CD14-positive monocyte (primary cell): ENCODE results near the gene FKBP1A. TPM values are rescaled to one million over a fixed set of nuclear protein-coding genes. Genes with fewer than 3 reads are reported as not detected.

Source experiments
- DNase-seq, 3 donors: peaks; one replicate each; pipeline ENCODE4 v3.0.0-alpha.2; 2011 to 2022
- H2AFZ ChIP-seq: 2 replicates; pipeline ENCODE4 v1.6.0; 2012; ENCODE audit warnings: mild to moderate bottlenecking, low read depth, low read length, inconsistent platforms; ENCODE audit not compliant: insufficient read depth, poor library complexity, severe bottlenecking
- H3K27ac ChIP-seq, 2 donors: 1 replicate in 1 of 2; 2 replicates in 1 of 2; pipeline ENCODE4 v1.5.1; 2012 to 2013; ENCODE audit warnings: low read length in 2 of 2, control low read depth in 1 of 2, inconsistent platforms in 1 of 2, low read depth in 1 of 2, mild to moderate bottlenecking in 1 of 2
- H3K27me3 ChIP-seq, 2 donors: one replicate each; pipeline versions ENCODE4 v1.6.0 to v1.6.1; 2011 to 2013; ENCODE audit warnings: low read length in 2 of 2; ENCODE audit not compliant: control insufficient read depth in 2 of 2, insufficient read depth in 2 of 2
- H3K36me3 ChIP-seq, 2 donors: replicated peaks in 1 of 2; 1 replicate in 1 of 2; 2 replicates in 1 of 2; pipeline versions ENCODE4 v1.5.1 to v1.6.1; 2012 to 2013; ENCODE audit warnings: low read length in 2 of 2, control low read depth in 1 of 2, inconsistent platforms in 1 of 2, mild to moderate bottlenecking in 1 of 2; ENCODE audit not compliant: insufficient read depth in 2 of 2, control insufficient read depth in 1 of 2
- H3K4me1 ChIP-seq, 2 donors: 1 replicate in 1 of 2; 2 replicates in 1 of 2; pipeline versions ENCODE4 v1.5.1 to v1.6.1; 2012 to 2013; ENCODE audit warnings: low read length in 2 of 2, control low read depth in 1 of 2, inconsistent platforms in 1 of 2, mild to moderate bottlenecking in 1 of 2, moderate library complexity in 1 of 2; ENCODE audit not compliant: insufficient read depth in 2 of 2, control insufficient read depth in 1 of 2
- H3K4me2 ChIP-seq: replicated peaks from 2 replicates; pipeline ENCODE3; 2012; ENCODE audit warnings: low read length, moderate library complexity, mild to moderate bottlenecking; ENCODE audit not compliant: poor library complexity, severe bottlenecking; ENCODE audit errors: extremely low read depth
- H3K4me3 ChIP-seq, 3 experiments: fragments of 200-600 bp in 1 of 3; sonication (generic) in 1 of 3; replicated peaks in 1 of 3; 1 replicate in 2 of 3; 2 replicates in 1 of 3; pipeline ENCODE4 v1.5.1; 2011 to 2013; ENCODE audit warnings: low read length in 3 of 3, mild to moderate bottlenecking in 3 of 3, control low read depth in 2 of 3, low read depth in 2 of 3, inconsistent platforms in 1 of 3, moderate library complexity in 1 of 3
- H3K79me2 ChIP-seq: 2 replicates; pipeline ENCODE4 v1.6.0; 2012; ENCODE audit warnings: mild to moderate bottlenecking, control low read depth, inconsistent platforms, low read length, moderate library complexity; ENCODE audit not compliant: insufficient read depth
- H3K9ac ChIP-seq: 2 replicates; pipeline ENCODE4 v1.6.0; 2017; ENCODE audit warnings: low read length, mild to moderate bottlenecking; ENCODE audit not compliant: insufficient read depth, poor library complexity, severe bottlenecking
- H3K9me3 ChIP-seq, 2 donors: replicated peaks in 1 of 2; 1 replicate in 1 of 2; 2 replicates in 1 of 2; pipeline versions ENCODE4 v1.5.1 to v1.6.1; 2012 to 2013; ENCODE audit warnings: low read length in 2 of 2, control low read depth in 1 of 2; ENCODE audit not compliant: control insufficient read depth in 1 of 2, insufficient read depth in 1 of 2
- H4K20me1 ChIP-seq: 2 replicates; pipeline ENCODE4 v1.6.0; 2012; ENCODE audit warnings: mild to moderate bottlenecking, low read length, control low read depth, moderate library complexity; ENCODE audit not compliant: insufficient read depth
- H3K27ac Mint-ChIP-seq, 7 donors: one replicate each; pipeline ENCODE4 v1.8.0; 2020; ENCODE audit warnings: mild to moderate bottlenecking in 7 of 7, mixed read lengths in 7 of 7, moderate library complexity in 6 of 7, inconsistent platforms in 2 of 7
- H3K27me3 Mint-ChIP-seq, 3 donors: one replicate each; pipeline ENCODE4 v1.8.0; 2021 to 2022; ENCODE audit warnings: low read depth in 3 of 3, mild to moderate bottlenecking in 3 of 3, mixed read lengths in 3 of 3, moderate library complexity in 3 of 3, inconsistent platforms in 1 of 3
- H3K36me3 Mint-ChIP-seq, 2 donors: one replicate each; pipeline ENCODE4 v1.8.0; 2020; ENCODE audit warnings: mixed read lengths in 2 of 2, inconsistent platforms in 1 of 2, mild to moderate bottlenecking in 1 of 2
- H3K4me1 Mint-ChIP-seq: one replicate; pipeline ENCODE4 v1.8.0; 2020; ENCODE audit warnings: mild to moderate bottlenecking, mixed read lengths
- H3K4me3 Mint-ChIP-seq, 2 donors: one replicate each; pipeline ENCODE4 v1.8.0; 2020; ENCODE audit warnings: mild to moderate bottlenecking in 2 of 2, mixed read lengths in 2 of 2, moderate library complexity in 1 of 2
- H3K9me3 Mint-ChIP-seq, 7 donors: one replicate each; pipeline ENCODE4 v1.8.0; 2020 to 2022; ENCODE audit warnings: mixed read lengths in 7 of 7, mild to moderate bottlenecking in 6 of 7, moderate library complexity in 6 of 7, inconsistent platforms in 2 of 7
- WGBS: methylation state at CpG from one replicate; pipeline ENCODE4 v1.1.5; 2013; ENCODE audit warnings: missing lambda C conversion rate; ENCODE audit not compliant: insufficient coverage; 5-methylcytosine and 5-hydroxymethylcytosine counted together
- intact Hi-C, 2 donors: fragments of 100-400 bp; cut with micrococcal nuclease; formaldehyde crosslinking; loops; one replicate each; pipeline versions ENCODE4 v1.15.0 to v1.15.1; 2023
- polyA plus RNA-seq, 3 donors: library from polyadenylated mRNA; depleted of rRNA in 1 of 3; unstranded in 2 of 3; stranded (reverse) in 1 of 3; fragments of 300-500 nt in 2 of 3; fragments of >200 nt in 1 of 3; fragmentation: Illumina TruSeq in 2 of 3; gene quantifications; 1 replicate in 2 of 3; 2 replicates in 1 of 3; pipeline ENCODE4 v1.2.3, GENCODE V29; 2012 to 2021
- TF ChIP-seq, protein P1 (sequence below): fragments of 200-600 bp; IDR thresholded peaks from one replicate; pipeline ENCODE4 v1.8.0; 2022; ENCODE audit warnings: antibody characterized with exemption, mild to moderate bottlenecking

Gene FKBP1A
- polyA plus RNA-seq, 3 donors: 155 to 268 (median 194) TPM

DNA sequence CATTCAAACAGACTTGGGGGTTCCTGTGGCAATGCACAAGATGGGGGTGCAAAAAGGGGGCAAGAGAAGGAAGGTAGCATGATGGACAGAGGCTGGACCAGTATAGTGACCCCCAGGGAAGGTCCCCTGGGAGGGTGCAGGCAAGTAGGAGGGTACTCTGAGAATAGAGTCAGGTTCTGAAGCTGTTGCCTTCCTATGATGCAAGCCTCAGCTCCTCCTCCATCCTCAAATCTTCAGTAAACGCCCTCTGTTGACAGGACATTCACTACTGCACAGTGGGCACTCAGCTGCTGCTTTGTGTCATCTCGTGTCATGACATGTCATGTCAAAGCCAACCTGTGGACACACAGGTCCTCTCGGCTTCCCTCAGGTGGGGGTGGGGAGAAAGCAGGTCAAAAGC, 58.1 kb downstream of the FKBP1A start:
- peaks cover 0 to 2% (median 0%) of the 10 kb centered on the region in 7 donors for H3K9me3 Mint-ChIP-seq
- intact Hi-C loops: loop anchor here in 1 of 2 donors (10.0 kb wide), 1 partner anchor 1130 kb away; no protein-coding TSS in a partner anchor
- peaks cover 41% of the 10 kb centered on the region for H4K20me1 ChIP-seq
- H3K4me1 Mint-ChIP-seq: peaks cover 28% of the 10 kb centered on the region
- no peak overlapping the region for H3K4me2 ChIP-seq
- H2AFZ ChIP-seq: no peak overlapping the region
- H3K27me3 Mint-ChIP-seq: peaks cover 0 to 9% (median 6%) of the 10 kb centered on the region in 3 donors
- H3K9me3 ChIP-seq: no peaks in the 10 kb centered on the region
- peak overlapping the region in 5 of 7 donors; percentile 46 to 84 (median 54) for H3K27ac Mint-ChIP-seq
- peaks cover 13% of the 10 kb centered on the region for H3K79me2 ChIP-seq
- peak overlapping the region in 1 of 2 donors; percentile 56 for H3K4me3 Mint-ChIP-seq
- peak; percentile 40 to 42 (median 40) for DNase-seq
- WGBS: 33% methylated on average over 1 of the region's 3 CpGs
- H3K27me3 ChIP-seq: no peaks in the 10 kb centered on the region
- peaks cover 20 to 23% of the 10 kb centered on the region in 2 donors for H3K36me3 Mint-ChIP-seq
- H3K4me1 ChIP-seq: peaks cover 14 to 18% of the 10 kb centered on the region in 2 donors
- TF ChIP-seq, protein P1, sequence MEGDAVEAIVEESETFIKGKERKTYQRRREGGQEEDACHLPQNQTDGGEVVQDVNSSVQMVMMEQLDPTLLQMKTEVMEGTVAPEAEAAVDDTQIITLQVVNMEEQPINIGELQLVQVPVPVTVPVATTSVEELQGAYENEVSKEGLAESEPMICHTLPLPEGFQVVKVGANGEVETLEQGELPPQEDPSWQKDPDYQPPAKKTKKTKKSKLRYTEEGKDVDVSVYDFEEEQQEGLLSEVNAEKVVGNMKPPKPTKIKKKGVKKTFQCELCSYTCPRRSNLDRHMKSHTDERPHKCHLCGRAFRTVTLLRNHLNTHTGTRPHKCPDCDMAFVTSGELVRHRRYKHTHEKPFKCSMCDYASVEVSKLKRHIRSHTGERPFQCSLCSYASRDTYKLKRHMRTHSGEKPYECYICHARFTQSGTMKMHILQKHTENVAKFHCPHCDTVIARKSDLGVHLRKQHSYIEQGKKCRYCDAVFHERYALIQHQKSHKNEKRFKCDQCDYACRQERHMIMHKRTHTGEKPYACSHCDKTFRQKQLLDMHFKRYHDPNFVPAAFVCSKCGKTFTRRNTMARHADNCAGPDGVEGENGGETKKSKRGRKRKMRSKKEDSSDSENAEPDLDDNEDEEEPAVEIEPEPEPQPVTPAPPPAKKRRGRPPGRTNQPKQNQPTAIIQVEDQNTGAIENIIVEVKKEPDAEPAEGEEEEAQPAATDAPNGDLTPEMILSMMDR: peak; percentile 34
- H3K27ac ChIP-seq: peak overlapping the region in 1 of 2 donors; percentile 20
- no peaks in the 10 kb centered on the region for H3K36me3 ChIP-seq
- peak overlapping the region in 1 of 3 experiments; percentile 32 for H3K4me3 ChIP-seq
- H3K9ac ChIP-seq: no peak overlapping the region

GRCh38 chr20:1334370-1334731, 58.5 kb downstream of the FKBP1A start:
- H3K4me2 ChIP-seq: no peak overlapping the region
- H3K79me2 ChIP-seq: peaks cover 15% of the 10 kb centered on the region
- no peak overlapping the region for H3K9ac ChIP-seq
- no peaks in the 10 kb centered on the region for H3K9me3 ChIP-seq
- peak overlapping the region in 1 of 2 donors; percentile 20 for H3K27ac ChIP-seq
- no peaks in the 10 kb centered on the region for H3K36me3 ChIP-seq
- TF ChIP-seq, protein P1: no peak
- Mint-ChIP-seq H3K4me1 (peaks cover 31% of the 10 kb centered on the region), H3K27ac (peak overlapping the region in 5 of 7 donors; percentile 31 to 84 (median 46)), H3K27me3 (peaks cover 0 to 9% (median 6%) of the 10 kb centered on the region in 3 donors), H3K4me3 (no peak overlapping the region), H3K9me3 (peaks cover 0 to 2% (median 0%) of the 10 kb centered on the region in 7 donors), H3K36me3 (peaks cover 23 to 27% of the 10 kb centered on the region in 2 donors)
- H4K20me1 ChIP-seq: peaks cover 40% of the 10 kb centered on the region
- H3K4me1 ChIP-seq: peaks cover 14 to 18% of the 10 kb centered on the region in 2 donors
- no peak for DNase-seq
- 100% methylated on average over 1 of the region's 4 CpGs for WGBS
- H3K27me3 ChIP-seq: no peaks in the 10 kb centered on the region
- H3K4me3 ChIP-seq: no peak overlapping the region
- H2AFZ ChIP-seq: no peak overlapping the region
- intact Hi-C loops: loop anchor here in 1 of 2 donors (10.0 kb wide), 1 partner anchor 1130 kb away; no protein-coding TSS in a partner anchor
